HepG2 (cell line): ENCODE measurements around the gene BCAM. TPM values are rescaled to one million over a fixed set of nuclear protein-coding genes. Genes with fewer than 3 reads are reported as not detected.

Source experiments
- ASH2L ChIP-seq: fragments of 300-600, 200-600 bp; sonication (generic); IDR thresholded peaks from 2 replicates; pipeline ENCODE4 v1.7.0; 2017; ENCODE audit warnings: low read depth, mild to moderate bottlenecking, moderate library complexity, mixed read lengths, low read length; ENCODE audit not compliant: insufficient read length
- CEBPG ChIP-seq: IDR thresholded peaks from 2 replicates; pipeline ENCODE4 v1.6.1; 2016
- CHD2 ChIP-seq: IDR thresholded peaks from 2 replicates; pipeline ENCODE4 v1.6.1; 2011; ENCODE audit warnings: low read depth, low read length, improper control_type of control experiment
- CREB1 ChIP-seq, 2 experiments: fragments of 450-650 bp in 1 of 2; IDR thresholded peaks; 2 replicates each; pipeline ENCODE4 v1.6.1; 2016 to 2017; ENCODE audit warnings: control low read depth in 1 of 2, mild to moderate bottlenecking in 1 of 2, missing compliant biosample characterization in 1 of 2, missing genetic modification characterization in 1 of 2
- DR1 ChIP-seq: sonication (generic); formaldehyde crosslinking; IDR thresholded peaks from 2 replicates; pipeline ENCODE4 v1.8.0; 2021; ENCODE audit warnings: mild to moderate bottlenecking, missing genetic modification reagents, inconsistent platforms
- KMT2A ChIP-seq: sonication (generic); formaldehyde crosslinking; IDR thresholded peaks from 2 replicates; pipeline ENCODE4 v1.4.0; 2020; ENCODE audit warnings: missing genetic modification reagents
- MBD4 ChIP-seq: IDR thresholded peaks from 2 replicates; pipeline ENCODE4 v1.6.1; 2012; ENCODE audit warnings: low read length, inconsistent platforms, borderline replicate concordance
- NFIC ChIP-seq: IDR thresholded peaks from 2 replicates; pipeline ENCODE4 v1.6.1; 2012; ENCODE audit warnings: mild to moderate bottlenecking, low read length, inconsistent platforms
- NFKBIZ ChIP-seq: IDR thresholded peaks from 2 replicates; pipeline ENCODE4 v1.6.1; 2018; ENCODE audit warnings: missing genetic modification reagents, missing compliant biosample characterization
- PAF1 ChIP-seq: IDR thresholded peaks from 2 replicates; pipeline ENCODE4 v1.6.1; 2016; ENCODE audit warnings: missing genetic modification reagents, missing compliant biosample characterization
- RARA ChIP-seq: IDR thresholded peaks from 2 replicates; pipeline ENCODE4 v1.6.1; 2016; ENCODE audit warnings: missing genetic modification reagents, missing compliant biosample characterization
- U2AF2 ChIP-seq: fragments of 200-400 bp; formaldehyde crosslinking; IDR thresholded peaks from 2 replicates; pipeline ENCODE4 v1.6.1; 2017; ENCODE audit warnings: low read depth, mild to moderate bottlenecking, low read length
- ZFX ChIP-seq: sonication (generic); formaldehyde crosslinking; IDR thresholded peaks from 2 replicates; pipeline ENCODE4 v1.4.0; 2020; ENCODE audit warnings: mild to moderate bottlenecking, low read depth, missing genetic modification reagents, moderate library complexity
- ZNF10 ChIP-seq: sonication (generic); formaldehyde crosslinking; IDR thresholded peaks from 2 replicates; pipeline ENCODE4 v1.4.0; 2020; ENCODE audit warnings: mild to moderate bottlenecking, low read depth, missing genetic modification reagents, borderline replicate concordance
- ZNF253 ChIP-seq: sonication (generic); formaldehyde crosslinking; IDR thresholded peaks from 2 replicates; pipeline ENCODE4 v1.8.0; 2022; ENCODE audit warnings: mild to moderate bottlenecking, missing genetic modification reagents, borderline replicate concordance
- ZNF430 ChIP-seq: sonication (generic); formaldehyde crosslinking; IDR thresholded peaks from 2 replicates; pipeline ENCODE4 v1.9.0; 2021; ENCODE audit warnings: mild to moderate bottlenecking, missing genetic modification reagents
- ZNF598 ChIP-seq: sonication (generic); formaldehyde crosslinking; IDR thresholded peaks from 2 replicates; pipeline ENCODE4 v1.5.1; 2020; ENCODE audit warnings: mild to moderate bottlenecking, missing genetic modification reagents, borderline replicate concordance
- ZNF747 ChIP-seq: sonication (generic); formaldehyde crosslinking; IDR thresholded peaks from 2 replicates; pipeline ENCODE4 v1.8.1; 2023; ENCODE audit warnings: missing genetic modification reagents, mild to moderate bottlenecking, borderline replicate concordance
- ZNF879 ChIP-seq: sonication (generic); formaldehyde crosslinking; IDR thresholded peaks from 2 replicates; pipeline ENCODE4 v1.8.1; 2023; ENCODE audit warnings: missing genetic modification reagents
- polyA plus RNA-seq, 8 experiments: library from polyadenylated mRNA; depleted of rRNA in 3 of 8; stranded (reverse) in 7 of 8; unstranded in 1 of 8; fragments of >200 nt; fragmentation: Illumina TruSeq in 4 of 8; extraction: Trizol in 4 of 8; gene quantifications; 2 replicates each; pipeline versions ENCODE4 v1.2.1 to v1.2.3, GENCODE V29; 2011 to 2016; ENCODE audit warnings: low read depth in 4 of 8, missing spikeins in 1 of 8, mixed read lengths in 1 of 8; ENCODE audit not compliant: insufficient read depth in 1 of 8
- total RNA-seq, 5 experiments: library from RNA; depleted of rRNA; stranded (reverse); fragments of >200 nt; fragmentation: Illumina TruSeq; extraction: Trizol; gene quantifications; 2 replicates each; pipeline ENCODE4 v1.2.3, GENCODE V29; 2016; ENCODE audit warnings: low read depth in 1 of 5
- TF ChIP-seq, protein P1 (sequence below): IDR thresholded peaks from 2 replicates; pipeline ENCODE4 v1.6.1; 2016; ENCODE audit warnings: missing biosample characterization, missing genetic modification reagents, low read depth
- TF ChIP-seq, protein P2 (sequence below): IDR thresholded peaks from 2 replicates; pipeline ENCODE4 v1.6.1; 2016; ENCODE audit warnings: missing compliant biosample characterization, missing genetic modification reagents, borderline replicate concordance
- TF ChIP-seq, protein P3 (sequence below): sonication (generic); formaldehyde crosslinking; IDR thresholded peaks from 2 replicates; pipeline ENCODE4 v1.5.0; 2020; ENCODE audit warnings: missing genetic modification reagents
- TF ChIP-seq, protein P4 (sequence below): sonication (generic); formaldehyde crosslinking; IDR thresholded peaks from 2 replicates; pipeline ENCODE4 v1.8.0; 2022; ENCODE audit warnings: mild to moderate bottlenecking, missing genetic modification reagents
- TF ChIP-seq, protein P5 (sequence below): sonication (generic); formaldehyde crosslinking; IDR thresholded peaks from 2 replicates; pipeline ENCODE4 v1.4.0; 2020; ENCODE audit warnings: missing genetic modification reagents

BCAM gene
- total and polyA plus RNA-seq, 2 of the 13 experiments (the other 11 are each of a cell fraction or from before 2014, with no cell fraction given) = 51.2 to 62.7 TPM

DNA sequence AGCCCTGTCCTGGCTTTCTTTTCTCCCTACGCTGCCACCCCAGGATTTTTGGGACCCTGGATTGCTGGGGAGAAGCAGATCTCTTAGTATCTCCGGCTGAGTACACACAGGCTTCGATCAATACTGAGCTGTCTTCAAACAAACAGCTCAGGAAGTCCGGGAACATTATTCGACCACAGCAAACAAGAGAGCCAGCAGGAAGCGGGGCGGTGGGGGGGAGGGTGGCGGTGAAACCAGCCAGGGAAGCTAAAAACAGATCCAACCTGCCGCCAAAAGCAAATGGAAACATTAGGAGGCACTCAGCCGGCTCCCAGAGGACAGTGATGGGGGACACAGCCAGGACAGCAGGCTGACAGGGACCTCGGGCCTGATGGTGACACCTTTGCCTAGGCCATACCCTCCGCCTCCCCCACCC, 12.2 kb upstream of the BCAM start (continued):
- TF ChIP-seq ZNF598 (no peak), NFKBIZ (CRISPR knock-in tag) (no peak), ZNF879 (CRISPR knock-in tag) (no peak), PAF1 (no peak), U2AF2 (no peak), CREB1 (IDR thresholded peaks at IDR 0.05) (no peak), CREB1 (CRISPR knock-in tag; IDR thresholded peaks at IDR 0.05) (no peak; the same call in 1 of the 2 replicates), ZNF10 (no peak), NFIC (peak; percentile 74), ZNF747 (CRISPR knock-in tag) (no peak), ZNF430 (CRISPR knock-in tag) (peak; percentile 63; the same call in 1 of the 2 replicates), CHD2 (no peak), CEBPG (CRISPR knock-in tag) (peak; percentile 29; the same call in 1 of the 2 replicates), ASH2L (peak; percentile 58), KMT2A (CRISPR knock-in tag) (no peak; the same call in 1 of the 2 replicates), ZFX (peak; percentile 58; the same call in 1 of the 2 replicates), DR1 (CRISPR knock-in tag) (no peak), MBD4 (no peak), RARA (CRISPR knock-in tag) (peak; percentile 65), ZNF253 (CRISPR knock-in tag) (no peak)
- TF ChIP-seq, protein P1, sequence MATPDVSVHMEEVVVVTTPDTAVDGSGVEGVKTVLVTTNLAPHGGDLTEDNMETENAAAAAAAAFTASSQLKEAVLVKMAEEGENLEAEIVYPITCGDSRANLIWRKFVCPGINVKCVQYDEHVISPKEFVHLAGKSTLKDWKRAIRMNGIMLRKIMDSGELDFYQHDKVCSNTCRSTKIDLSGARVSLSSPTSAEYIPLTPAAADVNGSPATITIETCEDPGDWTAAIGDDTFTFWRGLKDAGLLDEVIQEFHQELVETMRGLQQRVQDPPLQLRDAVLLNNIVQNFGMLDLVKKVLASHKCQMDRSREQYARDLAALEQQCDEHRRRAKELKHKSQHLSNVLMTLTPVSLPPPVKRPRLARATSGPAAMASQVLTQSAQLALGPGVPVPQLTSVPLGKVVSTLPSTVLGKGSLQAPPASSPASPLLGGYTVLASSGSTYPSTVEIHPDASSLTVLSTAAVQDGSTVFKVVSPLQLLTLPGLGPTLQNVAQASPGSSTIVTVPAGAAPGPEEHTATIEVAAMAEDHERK (CRISPR knock-in tag) = 0 out of 2 replicates have a peak, but pooled peaks have one; percentile 32
- TF ChIP-seq, protein P2, sequence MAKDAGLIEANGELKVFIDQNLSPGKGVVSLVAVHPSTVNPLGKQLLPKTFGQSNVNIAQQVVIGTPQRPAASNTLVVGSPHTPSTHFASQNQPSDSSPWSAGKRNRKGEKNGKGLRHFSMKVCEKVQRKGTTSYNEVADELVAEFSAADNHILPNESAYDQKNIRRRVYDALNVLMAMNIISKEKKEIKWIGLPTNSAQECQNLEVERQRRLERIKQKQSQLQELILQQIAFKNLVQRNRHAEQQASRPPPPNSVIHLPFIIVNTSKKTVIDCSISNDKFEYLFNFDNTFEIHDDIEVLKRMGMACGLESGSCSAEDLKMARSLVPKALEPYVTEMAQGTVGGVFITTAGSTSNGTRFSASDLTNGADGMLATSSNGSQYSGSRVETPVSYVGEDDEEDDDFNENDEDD (CRISPR knock-in tag) = peak; percentile 51; the same call in 1 of the 2 replicates
- TF ChIP-seq, protein P3, sequence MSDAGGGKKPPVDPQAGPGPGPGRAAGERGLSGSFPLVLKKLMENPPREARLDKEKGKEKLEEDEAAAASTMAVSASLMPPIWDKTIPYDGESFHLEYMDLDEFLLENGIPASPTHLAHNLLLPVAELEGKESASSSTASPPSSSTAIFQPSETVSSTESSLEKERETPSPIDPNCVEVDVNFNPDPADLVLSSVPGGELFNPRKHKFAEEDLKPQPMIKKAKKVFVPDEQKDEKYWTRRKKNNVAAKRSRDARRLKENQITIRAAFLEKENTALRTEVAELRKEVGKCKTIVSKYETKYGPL = no peak
- TF ChIP-seq, protein P4, sequence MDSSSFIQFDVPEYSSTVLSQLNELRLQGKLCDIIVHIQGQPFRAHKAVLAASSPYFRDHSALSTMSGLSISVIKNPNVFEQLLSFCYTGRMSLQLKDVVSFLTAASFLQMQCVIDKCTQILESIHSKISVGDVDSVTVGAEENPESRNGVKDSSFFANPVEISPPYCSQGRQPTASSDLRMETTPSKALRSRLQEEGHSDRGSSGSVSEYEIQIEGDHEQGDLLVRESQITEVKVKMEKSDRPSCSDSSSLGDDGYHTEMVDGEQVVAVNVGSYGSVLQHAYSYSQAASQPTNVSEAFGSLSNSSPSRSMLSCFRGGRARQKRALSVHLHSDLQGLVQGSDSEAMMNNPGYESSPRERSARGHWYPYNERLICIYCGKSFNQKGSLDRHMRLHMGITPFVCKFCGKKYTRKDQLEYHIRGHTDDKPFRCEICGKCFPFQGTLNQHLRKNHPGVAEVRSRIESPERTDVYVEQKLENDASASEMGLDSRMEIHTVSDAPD (CRISPR knock-in tag) = peak; percentile 59; the same call in 1 of the 2 replicates
- TF ChIP-seq, protein P5, sequence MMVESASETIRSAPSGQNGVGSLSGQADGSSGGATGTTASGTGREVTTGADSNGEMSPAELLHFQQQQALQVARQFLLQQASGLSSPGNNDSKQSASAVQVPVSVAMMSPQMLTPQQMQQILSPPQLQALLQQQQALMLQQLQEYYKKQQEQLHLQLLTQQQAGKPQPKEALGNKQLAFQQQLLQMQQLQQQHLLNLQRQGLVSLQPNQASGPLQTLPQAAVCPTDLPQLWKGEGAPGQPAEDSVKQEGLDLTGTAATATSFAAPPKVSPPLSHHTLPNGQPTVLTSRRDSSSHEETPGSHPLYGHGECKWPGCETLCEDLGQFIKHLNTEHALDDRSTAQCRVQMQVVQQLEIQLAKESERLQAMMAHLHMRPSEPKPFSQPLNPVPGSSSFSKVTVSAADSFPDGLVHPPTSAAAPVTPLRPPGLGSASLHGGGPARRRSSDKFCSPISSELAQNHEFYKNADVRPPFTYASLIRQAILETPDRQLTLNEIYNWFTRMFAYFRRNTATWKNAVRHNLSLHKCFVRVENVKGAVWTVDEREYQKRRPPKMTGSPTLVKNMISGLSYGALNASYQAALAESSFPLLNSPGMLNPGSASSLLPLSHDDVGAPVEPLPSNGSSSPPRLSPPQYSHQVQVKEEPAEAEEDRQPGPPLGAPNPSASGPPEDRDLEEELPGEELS (CRISPR knock-in tag) = peak; percentile 92
